GM12891 (cell line): ENCODE data around the gene ANGPTL4.
A peak's percentile ranks its signal among the peaks of the same experiment; 100 is the strongest.
"Not testable (repeated sequence)": the region's sequence is repeated elsewhere in the genome, so short reads cannot be mapped to it uniquely, and the experiment has no call there.

ENCODE experiments used
- DNase-seq: peaks from one replicate; pipeline ENCODE4 v3.0.0; 2011; ENCODE audit warnings: low spot score; ENCODE audit not compliant: insufficient read length
- FAIRE-seq: peaks from 2 replicates; lab custom pipeline; 2011; peaks lifted over from hg19 to GRCh38; lab: Jason Lieb, UNC
- PAX5 ChIP-seq: IDR thresholded peaks from 2 replicates; pipeline ENCODE4 v1.6.1; 2011; ENCODE audit warnings: low read length, moderate library complexity, mild to moderate bottlenecking; ENCODE audit not compliant: insufficient read depth, severe bottlenecking
- POLR2A ChIP-seq: IDR thresholded peaks from 2 replicates; pipeline ENCODE4 v1.6.1; 2011; ENCODE audit warnings: low read depth, low read length, control low read depth
- POLR2AphosphoS5 ChIP-seq: IDR thresholded peaks from 2 replicates; pipeline ENCODE4 v1.6.1; 2011; ENCODE audit warnings: low read depth, low read length, control low read depth
- POU2F2 ChIP-seq: IDR thresholded peaks from 2 replicates; pipeline ENCODE4 v1.6.1; 2011; ENCODE audit warnings: low read depth, mild to moderate bottlenecking, control low read depth, low read length, moderate library complexity
- SPI1 ChIP-seq: IDR thresholded peaks from 2 replicates; pipeline ENCODE4 v1.6.1; 2011; ENCODE audit warnings: low read depth, low read length, control low read depth
- TAF1 ChIP-seq: IDR thresholded peaks from 2 replicates; pipeline ENCODE4 v1.6.1; 2011; ENCODE audit warnings: low read depth, low read length, control low read depth

The ANGPTL4 gene

DNA sequence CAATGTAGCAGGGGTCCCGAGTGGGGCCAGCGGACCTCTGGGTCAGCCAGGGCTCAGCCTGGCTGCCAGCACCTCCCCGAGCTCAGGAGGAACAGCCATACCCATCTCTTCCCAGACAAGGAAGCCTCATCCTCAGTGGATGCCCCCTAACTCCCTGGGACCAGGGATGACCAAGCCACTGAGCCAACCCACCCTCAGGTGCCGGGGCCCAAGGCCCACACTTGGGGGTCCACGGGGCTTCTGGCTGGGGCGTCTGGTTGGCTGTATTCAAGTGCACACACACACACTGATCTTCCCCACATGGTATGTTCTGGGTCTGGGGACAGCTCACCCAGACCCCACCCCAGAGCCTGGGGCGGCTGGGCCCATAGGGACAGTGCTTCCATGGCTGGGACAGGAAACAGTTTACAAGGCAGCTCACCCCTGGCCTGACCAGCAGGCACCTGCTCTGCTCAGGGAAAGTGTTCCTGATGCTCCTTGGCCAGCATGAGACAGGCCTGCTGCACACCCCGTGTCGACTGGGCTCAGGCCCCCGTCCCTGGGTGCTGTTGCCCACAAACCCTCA, 33.9 kb downstream of the ANGPTL4 start:
- DNase-seq (no peak), FAIRE-seq (no peak)
- no peak for TF ChIP-seq TAF1
- TF ChIP-seq POU2F2 = no peak
- no peak for TF ChIP-seq SPI1
- no peak for TF ChIP-seq POLR2A
- no peak for TF ChIP-seq POLR2AphosphoS5
- no peak for TF ChIP-seq PAX5

DNA sequence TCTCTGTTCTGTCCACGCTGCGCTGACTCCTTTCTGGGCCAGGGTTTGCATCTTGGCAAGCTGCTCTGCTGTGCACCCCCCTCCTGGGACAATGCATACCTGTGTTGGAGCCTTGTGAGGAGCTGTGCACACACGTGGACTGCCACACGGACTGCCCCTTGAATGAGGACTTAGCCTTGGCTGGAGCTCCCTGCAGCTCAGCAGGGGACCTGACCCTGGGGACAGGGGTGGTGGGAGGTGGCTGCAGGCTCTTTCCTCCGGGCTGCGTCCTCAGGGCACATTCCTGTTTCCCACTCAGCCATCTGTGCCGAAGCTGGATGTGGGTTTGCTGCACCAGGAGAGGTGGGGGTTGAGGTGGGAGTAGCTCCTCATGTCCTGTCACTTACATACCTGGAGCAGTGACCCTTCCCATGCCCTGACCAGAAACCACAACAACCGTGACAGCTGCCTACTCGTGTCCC, 34.4 kb downstream of the ANGPTL4 start:
- no peak for FAIRE-seq
- no peak for DNase-seq
- TF ChIP-seq SPI1 (no peak), POLR2AphosphoS5 (no peak), PAX5 (no peak), POLR2A (no peak), TAF1 (no peak), POU2F2 (no peak)

DNA sequence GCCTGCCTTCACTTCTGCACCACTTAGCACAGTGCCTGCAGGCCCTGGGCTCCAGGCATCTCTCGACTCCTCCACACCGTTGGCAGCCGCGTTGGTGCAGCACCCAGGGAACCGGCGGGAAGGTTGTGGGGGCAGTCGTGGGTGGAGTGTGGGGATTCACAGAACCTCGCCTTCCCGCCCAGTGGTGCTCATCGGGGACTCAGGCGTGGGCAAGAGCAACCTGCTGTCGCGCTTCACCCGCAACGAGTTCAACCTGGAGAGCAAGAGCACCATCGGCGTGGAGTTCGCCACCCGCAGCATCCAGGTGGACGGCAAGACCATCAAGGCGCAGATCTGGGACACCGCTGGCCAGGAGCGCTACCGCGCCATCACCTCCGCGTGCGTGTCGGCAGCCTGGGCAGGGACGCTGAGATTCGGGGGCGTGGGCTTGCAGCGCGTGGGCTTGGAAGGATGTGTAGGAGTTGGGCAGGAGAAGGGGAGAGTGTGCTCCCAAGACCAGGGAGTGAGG, 35.8 kb downstream of the ANGPTL4 start:
- FAIRE-seq = no peak
- DNase-seq = no peak

DNA sequence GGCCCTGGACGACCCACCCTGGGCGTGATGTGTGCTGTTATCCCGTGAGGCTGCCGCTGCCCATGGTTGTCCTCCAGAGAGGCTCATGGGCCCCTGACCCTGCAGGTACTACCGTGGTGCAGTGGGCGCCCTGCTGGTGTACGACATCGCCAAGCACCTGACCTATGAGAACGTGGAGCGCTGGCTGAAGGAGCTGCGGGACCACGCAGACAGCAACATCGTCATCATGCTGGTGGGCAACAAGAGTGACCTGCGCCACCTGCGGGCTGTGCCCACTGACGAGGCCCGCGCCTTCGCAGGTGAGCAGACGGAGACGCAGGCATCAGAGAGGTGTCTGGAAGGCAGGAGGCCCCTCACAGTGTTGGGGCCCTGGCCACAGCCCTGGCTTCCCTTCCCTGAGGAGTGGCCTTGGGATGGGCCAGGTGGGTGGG, 38.0 kb downstream of the ANGPTL4 start:
- DNase-seq (no peak), FAIRE-seq (no peak)
- no peak for TF ChIP-seq POLR2AphosphoS5
- no peak for TF ChIP-seq TAF1
- no peak for TF ChIP-seq POU2F2
- TF ChIP-seq PAX5 = no peak
- TF ChIP-seq SPI1 = no peak
- TF ChIP-seq POLR2A = no peak

More for the DNA sequence above, 35.8 kb downstream of the ANGPTL4 start:
- no peak for TF ChIP-seq PAX5
- no peak for TF ChIP-seq POLR2A
- no peak for TF ChIP-seq POU2F2
- no peak for TF ChIP-seq TAF1
- TF ChIP-seq POLR2AphosphoS5 = no peak
- no peak for TF ChIP-seq SPI1

DNA sequence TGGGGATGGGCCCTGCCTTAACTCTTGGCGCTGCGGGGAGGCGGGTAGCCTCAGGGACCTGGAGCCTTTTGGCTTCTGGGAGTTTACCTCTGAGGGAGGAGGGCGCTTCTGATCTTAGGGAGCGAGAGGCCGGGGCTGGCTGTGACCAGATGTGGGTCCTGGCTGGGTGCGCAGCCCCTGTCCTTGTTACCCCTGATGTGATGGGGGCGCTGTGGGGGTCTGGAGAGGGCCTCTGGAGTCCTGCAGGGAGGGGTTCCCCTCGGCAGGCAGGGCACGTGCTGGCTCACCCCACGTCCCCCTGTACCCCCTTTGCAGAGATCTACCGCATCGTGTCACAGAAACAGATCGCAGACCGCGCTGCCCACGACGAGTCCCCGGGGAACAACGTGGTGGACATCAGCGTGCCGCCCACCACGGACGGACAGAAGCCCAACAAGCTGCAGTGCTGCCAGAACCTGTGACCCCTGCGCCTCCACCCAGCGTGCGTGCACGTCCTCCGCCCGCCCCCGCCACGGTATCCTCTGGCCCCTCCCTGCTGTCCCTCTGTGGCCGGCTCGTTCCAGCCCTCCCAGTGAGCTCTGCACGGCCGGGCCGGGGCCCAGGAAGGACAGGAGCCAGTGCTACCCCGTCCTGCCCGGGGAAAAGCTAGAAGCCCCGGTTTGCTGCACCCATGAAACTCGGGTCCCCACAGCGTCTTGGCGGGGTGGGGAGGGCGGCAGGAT, 39.3 kb downstream of the ANGPTL4 start:
- FAIRE-seq (no peak), DNase-seq (no peak)
- TF ChIP-seq POLR2A (no peak), POLR2AphosphoS5 (no peak), PAX5 (no peak), TAF1 (no peak), SPI1 (no peak), POU2F2 (no peak)

DNA sequence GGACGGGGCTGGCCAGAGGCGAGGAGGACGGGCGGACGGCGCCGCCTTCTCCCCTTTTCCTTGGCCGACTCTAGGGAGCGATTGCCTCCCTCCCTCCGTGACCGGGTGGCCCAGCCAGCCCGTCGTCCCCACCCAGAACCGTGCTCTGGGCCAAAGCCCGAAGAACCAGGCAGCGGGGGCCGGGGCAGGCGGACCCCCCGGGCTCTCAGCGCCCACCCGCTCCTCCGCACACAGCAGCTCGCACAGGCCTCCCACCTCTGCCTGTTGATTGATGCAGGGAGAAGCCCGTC, 39.8 kb downstream of the ANGPTL4 start:
- FAIRE-seq = no peak
- DNase-seq = no peak
- TF ChIP-seq SPI1 (no peak), TAF1 (no peak), POLR2AphosphoS5 (no peak), PAX5 (no peak), POLR2A (no peak), POU2F2 (no peak)

DNA sequence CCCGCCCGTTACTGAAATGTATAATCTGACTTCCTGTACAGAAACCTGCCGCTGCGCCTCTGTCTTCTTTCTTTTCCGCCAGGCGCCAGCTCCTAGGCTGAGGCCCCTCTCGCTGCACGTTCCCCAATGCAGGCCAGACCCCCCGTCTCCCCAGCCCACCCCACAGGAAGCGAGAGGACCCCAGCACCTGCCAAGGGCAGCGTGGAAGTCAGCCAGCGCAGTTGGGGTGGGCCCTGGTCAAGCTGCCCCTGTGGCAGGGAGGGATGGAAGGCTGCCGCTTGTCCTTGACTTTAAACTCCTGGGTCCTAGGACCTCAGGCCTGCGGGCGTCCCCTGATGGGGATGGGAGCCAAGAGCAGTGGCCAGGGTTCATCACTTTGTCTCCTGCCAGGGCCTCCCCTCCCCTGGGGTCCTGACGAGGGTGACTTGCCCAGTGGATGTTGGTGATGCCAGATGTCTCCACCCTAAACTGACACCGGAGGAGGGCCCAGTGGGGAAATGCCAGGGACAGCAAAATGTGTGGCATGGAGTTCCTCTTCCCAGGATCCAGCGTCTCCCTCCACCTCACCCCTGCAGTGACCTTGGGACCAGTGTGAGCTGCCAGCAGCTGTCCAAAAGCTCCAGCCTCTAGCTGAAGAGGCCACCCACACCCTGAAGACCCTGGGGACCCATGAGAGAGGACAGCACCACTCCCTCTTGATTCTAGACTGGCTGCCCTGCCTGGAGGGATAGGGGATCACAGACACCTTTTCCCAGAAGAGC, 40.6 kb downstream of the ANGPTL4 start:
- TF ChIP-seq POLR2A = no peak
- TF ChIP-seq TAF1 = no peak
- TF ChIP-seq SPI1 = no peak
- TF ChIP-seq POU2F2 = no peak
- no peak; the same call in 1 of the 2 replicates for TF ChIP-seq POLR2AphosphoS5
- no peak for TF ChIP-seq PAX5
- FAIRE-seq (no peak), DNase-seq (no peak)

DNA sequence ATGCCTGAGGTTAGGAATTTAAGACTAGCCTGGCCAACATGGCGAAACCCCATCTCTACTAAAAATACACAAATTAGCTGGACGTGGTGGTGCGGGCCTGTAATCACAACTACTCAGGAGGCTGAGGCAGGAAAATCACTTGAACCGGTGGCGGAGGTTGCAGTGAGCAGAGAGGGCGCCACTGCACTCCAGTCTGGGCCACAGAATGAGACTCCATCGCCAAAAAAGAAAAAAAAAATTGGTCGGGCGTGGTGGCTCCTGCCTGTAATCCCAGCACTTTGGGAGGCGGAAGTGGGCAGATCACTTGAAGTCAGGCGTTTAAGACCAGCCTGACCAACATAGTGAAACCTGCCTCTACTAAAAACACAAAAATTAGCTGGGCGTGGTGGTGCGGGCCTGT, 46.8 kb downstream of the ANGPTL4 start:
- DNase-seq, FAIRE-seq: not testable (repeated sequence)

DNA sequence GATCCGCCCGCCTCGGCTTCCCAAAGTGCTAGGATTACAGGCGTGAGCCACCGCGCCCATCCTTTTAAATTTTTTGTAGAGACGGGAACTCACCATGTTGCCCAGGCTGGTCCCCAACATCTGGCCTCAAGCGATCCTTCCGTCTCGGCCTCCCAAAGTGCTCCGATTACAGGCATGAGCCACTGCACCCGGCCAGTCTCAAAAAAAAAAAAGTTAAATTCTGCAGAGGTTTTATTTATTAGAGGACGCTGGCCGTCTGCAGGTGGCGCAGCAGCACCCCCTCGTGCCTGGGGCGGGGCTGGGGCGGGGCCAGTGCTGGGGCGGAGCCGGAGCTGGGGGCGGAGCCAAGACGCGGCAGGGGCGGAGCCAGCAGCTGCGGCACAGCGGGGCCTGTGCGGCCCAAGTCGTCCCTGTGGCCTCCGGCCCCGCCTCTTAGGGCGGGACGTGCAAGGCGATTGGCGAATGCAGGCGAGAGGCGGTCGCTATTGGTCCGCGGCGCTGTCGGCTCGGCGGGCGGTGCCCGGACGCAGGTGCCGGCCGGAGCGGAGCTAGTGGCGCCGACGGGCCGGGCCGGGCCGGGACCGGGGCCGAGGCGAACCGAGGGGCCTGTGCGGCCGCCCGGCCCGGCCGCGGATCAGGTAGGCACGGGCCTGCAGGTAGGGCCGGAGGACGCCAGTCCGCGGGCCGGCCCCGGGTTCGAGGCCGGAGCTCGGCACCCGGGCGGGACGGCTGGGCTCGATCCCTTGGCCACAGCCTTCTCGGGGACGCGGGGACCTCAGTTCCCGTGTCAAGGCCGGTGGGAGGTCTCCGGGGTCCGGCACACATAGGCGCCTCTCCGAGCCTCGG, 49.1 kb downstream of the ANGPTL4 start, which contains the start of gene MARCHF2:
MARCHF2 (plus strand) TSS at position 523 of the 846 bp plus-strand sequence. CDS start 8,536 bp downstream, outside the sequence.
- DNase-seq (peak; percentile 99), FAIRE-seq (peak; percentile 100)
- no peak for TF ChIP-seq SPI1
- no peak for TF ChIP-seq POLR2AphosphoS5
- TF ChIP-seq TAF1 = no peak
- TF ChIP-seq POU2F2 = no peak
- no peak for TF ChIP-seq POLR2A
- TF ChIP-seq PAX5 = no peak

DNA sequence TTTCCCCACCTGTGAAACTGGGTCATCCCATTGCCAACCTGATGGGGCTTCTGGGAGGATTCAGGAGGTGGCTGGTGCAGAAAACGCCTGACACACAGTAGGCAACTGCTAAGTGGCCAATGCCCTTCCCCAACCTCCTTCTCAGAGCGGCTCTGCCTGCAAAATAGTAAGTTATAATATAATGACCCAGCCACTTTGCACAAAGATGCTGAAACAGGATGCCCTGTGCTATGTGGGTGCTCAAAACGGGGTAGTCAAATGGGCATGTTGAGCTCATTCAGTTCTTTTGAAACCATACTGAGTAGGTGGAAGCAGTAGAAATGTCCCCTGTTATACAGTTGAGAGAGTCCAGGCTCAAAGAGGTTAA, 49.7 kb downstream of the ANGPTL4 start:
- TF ChIP-seq POLR2AphosphoS5 (no peak), POU2F2 (no peak), SPI1 (no peak)
- DNase-seq = no peak
- peak; percentile 40 for FAIRE-seq
